IPS-18a (cell line): ENCODE measurements around the gene KCNAB1.

ENCODE experiments used
- H3K27ac ChIP-seq: one replicate; pipeline ENCODE4 v1.5.1; 2013; ENCODE audit warnings: low read length
- H3K27me3 ChIP-seq: one replicate; pipeline ENCODE4 v1.6.1; 2013; ENCODE audit warnings: mild to moderate bottlenecking, low read length; ENCODE audit not compliant: control insufficient read depth, insufficient read depth
- H3K36me3 ChIP-seq: one replicate; pipeline ENCODE4 v1.6.1; 2013; ENCODE audit warnings: low read depth, low read length; ENCODE audit not compliant: control insufficient read depth
- H3K4me1 ChIP-seq: one replicate; pipeline ENCODE4 v1.6.1; 2013; ENCODE audit warnings: low read depth, low read length; ENCODE audit not compliant: control insufficient read depth
- H3K4me3 ChIP-seq: one replicate; pipeline ENCODE4 v1.5.1; 2013; ENCODE audit warnings: low read length
- H3K9ac ChIP-seq: one replicate; pipeline ENCODE4 v1.6.1; 2013; ENCODE audit warnings: mild to moderate bottlenecking, low read length, moderate library complexity
- H3K9me3 ChIP-seq: one replicate; pipeline ENCODE4 v1.6.1; 2013; ENCODE audit warnings: low read depth, low read length; ENCODE audit not compliant: control insufficient read depth

Gene KCNAB1

GRCh38 chr3:156429125-156429524 lies 308.7 kb downstream of the KCNAB1 start:
- Histone ChIP-seq H3K9me3 (no peaks in the 10 kb centered on the region), H3K4me3 (no peak overlapping the region), H3K9ac (no peak overlapping the region), H3K27me3 (no peaks in the 10 kb centered on the region), H3K36me3 (no peaks in the 10 kb centered on the region), H3K4me1 (no peaks in the 10 kb centered on the region), H3K27ac (no peak overlapping the region)

- no peak overlapping the region for H3K9ac ChIP-seq
- H3K4me3 ChIP-seq = no peak overlapping the region
- H3K36me3 ChIP-seq = no peaks in the 10 kb centered on the region
- no peaks in the 10 kb centered on the region for H3K27me3 ChIP-seq
- no peaks in the 10 kb centered on the region for H3K4me1 ChIP-seq
- H3K27ac ChIP-seq = no peak overlapping the region
- H3K9me3 ChIP-seq = no peaks in the 10 kb centered on the region
Observed at GRCh38 chr3:156431334-156432124, 311.2 kb downstream of the KCNAB1 start.

- Histone ChIP-seq H3K4me3 (no peak overlapping the region), H3K27ac (no peak overlapping the region), H3K9me3 (no peaks in the 10 kb centered on the region)
Observed at GRCh38 chr3:156432563-156432962, 312.2 kb downstream of the KCNAB1 start.

GRCh38 chr3:156433138-156433537 lies 312.8 kb downstream of the KCNAB1 start:
- H3K9ac ChIP-seq = no peak overlapping the region
- no peaks in the 10 kb centered on the region for H3K27me3 ChIP-seq
- H3K27ac ChIP-seq = no peak overlapping the region
- H3K4me3 ChIP-seq = no peak overlapping the region
- H3K36me3 ChIP-seq = no peaks in the 10 kb centered on the region
- no peaks in the 10 kb centered on the region for H3K9me3 ChIP-seq
- no peaks in the 10 kb centered on the region for H3K4me1 ChIP-seq

More at GRCh38 chr3:156432563-156432962, 312.2 kb downstream of the KCNAB1 start:
- no peaks in the 10 kb centered on the region for H3K36me3 ChIP-seq
- H3K27me3 ChIP-seq = no peaks in the 10 kb centered on the region
- no peaks in the 10 kb centered on the region for H3K4me1 ChIP-seq
- no peak overlapping the region for H3K9ac ChIP-seq

GRCh38 chr3:156433910-156434309 lies 313.5 kb downstream of the KCNAB1 start:
- Histone ChIP-seq H3K36me3 (no peaks in the 10 kb centered on the region), H3K4me3 (no peak overlapping the region), H3K27ac (no peak overlapping the region), H3K4me1 (no peaks in the 10 kb centered on the region), H3K9me3 (no peaks in the 10 kb centered on the region), H3K9ac (no peak overlapping the region), H3K27me3 (no peaks in the 10 kb centered on the region)

GRCh38 chr3:156434921-156435320 lies 314.5 kb downstream of the KCNAB1 start:
- Histone ChIP-seq H3K9ac (no peak overlapping the region), H3K4me1 (no peaks in the 10 kb centered on the region), H3K27ac (no peak overlapping the region), H3K4me3 (no peak overlapping the region), H3K9me3 (no peaks in the 10 kb centered on the region), H3K27me3 (no peaks in the 10 kb centered on the region), H3K36me3 (no peaks in the 10 kb centered on the region)

- Histone ChIP-seq H3K4me1 (peaks cover 6% of the 10 kb centered on the region), H3K9ac (no peak overlapping the region), H3K9me3 (no peaks in the 10 kb centered on the region), H3K36me3 (no peaks in the 10 kb centered on the region), H3K27me3 (no peaks in the 10 kb centered on the region), H3K27ac (no peak overlapping the region), H3K4me3 (no peak overlapping the region)
Observed at GRCh38 chr3:156443079-156443478, 322.7 kb downstream of the KCNAB1 start.

- Histone ChIP-seq H3K9ac (no peak overlapping the region), H3K27ac (no peak overlapping the region), H3K36me3 (no peaks in the 10 kb centered on the region), H3K9me3 (no peaks in the 10 kb centered on the region), H3K4me1 (peaks cover 6% of the 10 kb centered on the region), H3K4me3 (no peak overlapping the region), H3K27me3 (no peaks in the 10 kb centered on the region)
Observed at GRCh38 chr3:156445117-156446090, 325.0 kb downstream of the KCNAB1 start.

- Histone ChIP-seq H3K36me3 (no peaks in the 10 kb centered on the region), H3K4me1 (peaks cover 4% of the 10 kb centered on the region), H3K27ac (no peak overlapping the region), H3K27me3 (no peaks in the 10 kb centered on the region), H3K4me3 (no peak overlapping the region), H3K9ac (no peak overlapping the region), H3K9me3 (no peaks in the 10 kb centered on the region)
Observed at GRCh38 chr3:156448300-156448699, 327.9 kb downstream of the KCNAB1 start.

GRCh38 chr3:156449710-156450574 lies 329.6 kb downstream of the KCNAB1 start:
- Histone ChIP-seq H3K27me3 (no peaks in the 10 kb centered on the region), H3K4me1 (no peaks in the 10 kb centered on the region), H3K9me3 (no peaks in the 10 kb centered on the region), H3K4me3 (no peak overlapping the region), H3K27ac (no peak overlapping the region), H3K36me3 (no peaks in the 10 kb centered on the region), H3K9ac (no peak overlapping the region)

- Histone ChIP-seq H3K27me3 (no peaks in the 10 kb centered on the region), H3K9ac (no peak overlapping the region), H3K36me3 (no peaks in the 10 kb centered on the region), H3K4me3 (no peak overlapping the region), H3K4me1 (peaks cover 29% of the 10 kb centered on the region), H3K9me3 (no peaks in the 10 kb centered on the region), H3K27ac (no peak overlapping the region)
Observed at GRCh38 chr3:156455839-156456238, 335.5 kb downstream of the KCNAB1 start.
